ENCODE results near the gene ZNF48. TPM values are rescaled to one million over a fixed set of nuclear protein-coding genes. Genes with fewer than 3 reads are reported as not detected.

The ZNF48 gene
- total RNA-seq, 1 donor from 2014 or later = 13.0 TPM

- Mint-ChIP-seq H3K36me3 (ENCODE audit: low read depth) (peaks cover 73% of the 10 kb centered on the region), H3K4me1 (peaks cover 38% of the 10 kb centered on the region), H3K27me3 (no peaks in the 10 kb centered on the region), H3K27ac (peak overlapping the region; percentile 91), H3K4me3 (peak overlapping the region; percentile 96), H3K9me3 (no peaks in the 10 kb centered on the region)
- TF ChIP-seq CTCF (IDR thresholded peaks at IDR 0.05) = no peak
- ChIA-PET CTCF (interaction anchor here (1.2 kb wide), 1 partner anchor 53 kb away, joined by 4 read pairs; no protein-coding TSS in a partner anchor), POLR2A (interaction anchor here (0.5 to 4.5 kb wide), 5 partner anchors 9 to 580 kb away, joined by 3 to 36 read pairs (median 6); partner anchors contain the start of genes TBC1D10B and ZNF48)
- ATAC-seq (ENCODE audit: low read depth) (no peak), DNase-seq (no peak)
- intact Hi-C loops (cut with micrococcal nuclease) = no loop called here
Observed at GRCh38 chr16:30356401-30357084, 38.7 kb upstream of the ZNF48 start.

- ChIA-PET CTCF (interaction anchor here (1.2 kb wide), 1 partner anchor 52 kb away, joined by 4 read pairs; no protein-coding TSS in a partner anchor), POLR2A (interaction anchor here (0.5 to 4.5 kb wide), 5 partner anchors 9 to 580 kb away, joined by 3 to 36 read pairs (median 6); partner anchors contain the start of genes TBC1D10B and ZNF48)
- ATAC-seq (ENCODE audit: low read depth) = no peak
- Mint-ChIP-seq H3K4me1 (peaks cover 35% of the 10 kb centered on the region), H3K27me3 (no peaks in the 10 kb centered on the region), H3K9me3 (no peaks in the 10 kb centered on the region), H3K36me3 (ENCODE audit: low read depth) (peaks cover 69% of the 10 kb centered on the region), H3K4me3 (no peak overlapping the region), H3K27ac (peak overlapping the region; percentile 13)
- no peak for DNase-seq
- no peak for TF ChIP-seq CTCF (IDR thresholded peaks at IDR 0.05)
- intact Hi-C loops (cut with micrococcal nuclease) = no loop called here
Observed at GRCh38 chr16:30357085-30357714, 38.0 kb upstream of the ZNF48 start.

- TF ChIP-seq CTCF (IDR thresholded peaks at IDR 0.05) = no peak
- ATAC-seq (ENCODE audit: low read depth) = no peak
- intact Hi-C loops (cut with micrococcal nuclease) = no loop called here
- peaks cover 34% of the 10 kb centered on the region for H3K4me1 Mint-ChIP-seq
- DNase-seq = no peak
- ChIA-PET CTCF (no interaction called here), POLR2A (interaction anchor here (4.5 kb wide), 1 partner anchor 12 kb away, joined by 36 read pairs; the partner anchor contains the start of gene TBC1D10B)
- no peaks in the 10 kb centered on the region for H3K9me3 Mint-ChIP-seq
- H3K27me3 Mint-ChIP-seq = no peaks in the 10 kb centered on the region
- peaks cover 68% of the 10 kb centered on the region for H3K36me3 Mint-ChIP-seq (ENCODE audit: low read depth)
- no peak overlapping the region for H3K27ac Mint-ChIP-seq
- no peak overlapping the region for H3K4me3 Mint-ChIP-seq
Observed at GRCh38 chr16:30357715-30358576, 37.3 kb upstream of the ZNF48 start.

- H3K36me3 Mint-ChIP-seq (ENCODE audit: low read depth) = peaks cover 69% of the 10 kb centered on the region
- POLR2A ChIA-PET = no interaction called here
- no peak overlapping the region for H3K27ac Mint-ChIP-seq
- H3K4me1 Mint-ChIP-seq = peaks cover 31% of the 10 kb centered on the region
- H3K4me3 Mint-ChIP-seq = no peak overlapping the region
- no peaks in the 10 kb centered on the region for H3K27me3 Mint-ChIP-seq
- no peak for ATAC-seq (ENCODE audit: low read depth)
- no peak for DNase-seq
- H3K9me3 Mint-ChIP-seq = no peaks in the 10 kb centered on the region
- CTCF ChIA-PET = no interaction called here
- intact Hi-C loops (cut with micrococcal nuclease) = no loop called here
- TF ChIP-seq CTCF (IDR thresholded peaks at IDR 0.05) = no peak
Observed at GRCh38 chr16:30358577-30358936, 36.7 kb upstream of the ZNF48 start.

Data from activated B cell treated with CpG ODN at 0.5 μM for 24 hours (primary cell).